Neural cell (in vitro differentiated cells): ENCODE data around the gene DGCR8. TPM values are rescaled to one million over a fixed set of nuclear protein-coding genes. Genes with fewer than 3 reads are reported as not detected.

Source experiments
- H2AFZ ChIP-seq: fragments of 200-600, 300-800 bp; sonication (generic), shearing (Covaris generic); 2 replicates; pipeline ENCODE4 v1.6.0; 2014; ENCODE audit warnings: low read depth, mild to moderate bottlenecking, antibody characterized with exemption, low read length, moderate library complexity
- H3F3A ChIP-seq: fragments of 200-600 bp; shearing (Covaris generic); 2 replicates; pipeline ENCODE4 v1.6.1; 2016; ENCODE audit warnings: mild to moderate bottlenecking, moderate library complexity, mixed read lengths, antibody characterized with exemption, low read length; ENCODE audit not compliant: insufficient read depth, poor library complexity, severe bottlenecking
- H3K27ac ChIP-seq: fragments of 200-600, 300-800 bp; sonication (generic), shearing (Covaris generic); 2 replicates; pipeline ENCODE4 v1.5.1; 2014; ENCODE audit warnings: mild to moderate bottlenecking, low read length, moderate library complexity
- H3K27me3 ChIP-seq: fragments of 300-800, 200-600 bp; sonication (generic), shearing (Covaris generic); 2 replicates; pipeline ENCODE4 v1.6.0; 2014; ENCODE audit warnings: mild to moderate bottlenecking, low read depth, low read length, moderate library complexity; ENCODE audit not compliant: insufficient read depth
- H3K36me3 ChIP-seq: fragments of 300-800, 200-600 bp; sonication (generic), shearing (Covaris generic); 2 replicates; pipeline ENCODE4 v1.5.1; 2014; ENCODE audit warnings: mild to moderate bottlenecking, antibody characterized with exemption, low read length, moderate library complexity; ENCODE audit not compliant: insufficient read depth
- H3K4me2 ChIP-seq: fragments of 300-800, 200-600 bp; sonication (generic), shearing (Covaris generic); 2 replicates; pipeline ENCODE4 v1.6.0; 2014; ENCODE audit warnings: mild to moderate bottlenecking, low read length
- H3K4me3 ChIP-seq: fragments of 300-800, 200-600 bp; sonication (generic), shearing (Covaris generic); 2 replicates; pipeline ENCODE4 v1.5.1; 2014; ENCODE audit warnings: mild to moderate bottlenecking, low read length, moderate library complexity
- H3K79me2 ChIP-seq: fragments of 200-600 bp; shearing (Covaris generic); replicated peaks from 2 replicates; pipeline ENCODE4 v1.6.0; 2014; ENCODE audit warnings: mild to moderate bottlenecking, low read length, moderate library complexity; ENCODE audit not compliant: insufficient read depth
- H3K9ac ChIP-seq: fragments of 300-800, 200-600 bp; sonication (generic), shearing (Covaris generic); 2 replicates; pipeline ENCODE4 v1.6.1; 2016; ENCODE audit warnings: mild to moderate bottlenecking, low read length, mixed read lengths
- H3K9me2 ChIP-seq: fragments of 200-600 bp; shearing (Covaris generic); 2 replicates; pipeline ENCODE4 v1.6.1; 2016; ENCODE audit warnings: mild to moderate bottlenecking, low read length, mixed read lengths; ENCODE audit not compliant: insufficient read depth
- H3K9me3 ChIP-seq: fragments of 200-600, 300-800 bp; sonication (generic), shearing (Covaris generic); 2 replicates; pipeline ENCODE4 v1.6.1; 2016; ENCODE audit warnings: mild to moderate bottlenecking, mixed run types, low read length, moderate library complexity, mixed read lengths
- H4K20me1 ChIP-seq: fragments of 200-600 bp; shearing (Covaris generic); 2 replicates; pipeline ENCODE4 v1.6.1; 2016; ENCODE audit warnings: mild to moderate bottlenecking, mixed run types; ENCODE audit not compliant: insufficient read depth
- EP300 ChIP-seq: fragments of 450-650 bp; conservative IDR thresholded peaks from 2 replicates; pipeline ENCODE4 v1.6.1; 2014; ENCODE audit warnings: antibody characterized with exemption, mild to moderate bottlenecking, moderate library complexity; ENCODE audit not compliant: poor library complexity, severe bottlenecking
- EZH2 ChIP-seq: fragments of 200-600, 300-800 bp; shearing (Covaris generic), sonication (generic); IDR thresholded peaks from 2 replicates; pipeline ENCODE4 v1.6.1; 2014; ENCODE audit warnings: antibody characterized with exemption, low read length, borderline replicate concordance, mild to moderate bottlenecking; ENCODE audit not compliant: insufficient read depth, poor library complexity, severe bottlenecking
- SMC3 ChIP-seq: fragments of 450-650 bp; conservative IDR thresholded peaks from 2 replicates; pipeline ENCODE4 v1.6.1; 2014; ENCODE audit warnings: antibody characterized with exemption, mild to moderate bottlenecking, moderate library complexity; ENCODE audit not compliant: poor library complexity
- polyA plus RNA-seq: library from polyadenylated mRNA; depleted of rRNA; stranded (reverse); fragments of >200 nt; gene quantifications from 2 replicates; pipeline ENCODE4 v1.2.3, GENCODE V29; 2014
- small RNA-seq, 3 experiments: library from RNA; depleted of rRNA; stranded (forward); fragments of <200 nt; gene quantifications; one replicate each; pipeline ENCODE3, GENCODE V24; 2012

Gene DGCR8
- polyA plus RNA-seq, 1 donor from 2014 or later = 48.9 TPM

- Histone ChIP-seq H3K9me3 (no peaks in the 10 kb centered on the region), H3K4me3 (no peak overlapping the region), H2AFZ (no peak overlapping the region), H3K79me2 (no peaks in the 10 kb centered on the region), H4K20me1 (no peaks in the 10 kb centered on the region), H3K9me2 (no peaks in the 10 kb centered on the region), H3K9ac (no peak overlapping the region), H3K27me3 (no peaks in the 10 kb centered on the region), H3F3A (no peaks in the 10 kb centered on the region), H3K36me3 (no peaks in the 10 kb centered on the region), H3K27ac (no peak overlapping the region), H3K4me2 (no peak overlapping the region)
- TF ChIP-seq EZH2 (no peak), EP300 (no peak), SMC3 (no peak)
Observed at GRCh38 chr22:20160041-20160440, 80.0 kb downstream of the DGCR8 start.

Small RNA genes within 50 kb of the gene (small RNA-seq; reads per million reads assigned to genes)
- gene MIR185 (729 to 2,744 (median 2,214) reads per million in 3 experiments), gene MIR6816 (0 to 9.3 (median 0.61) reads per million in 3 experiments), gene RF00017 (0 reads per million in 3 experiments), gene RF00599 (0 reads per million in 3 experiments)

Other genes with a start within 250 kb of the DGCR8 start
- 16.5 and 16.9 TPM in 2 replicates for gene GNB1L, start 225.4 kb upstream of the DGCR8 start, polyA plus RNA-seq
- gene RTL10, start 225.4 kb upstream of the DGCR8 start, polyA plus RNA-seq = 9.7 and 11.7 TPM in 2 replicates
- 14.2 and 27.6 TPM in 2 replicates for gene COMT, start 138.5 kb upstream of the DGCR8 start, polyA plus RNA-seq
- 3.5 and 4.1 TPM in 2 replicates for gene TXNRD2, start 138.4 kb upstream of the DGCR8 start, polyA plus RNA-seq
- 112 and 134 TPM in 2 replicates for gene ARVCF, start 63.4 kb upstream of the DGCR8 start, polyA plus RNA-seq
- 12.7 and 15.4 TPM in 2 replicates for gene TANGO2, start 59.1 kb upstream of the DGCR8 start, polyA plus RNA-seq
- gene RANBP1, start 35.9 kb downstream of the DGCR8 start, polyA plus RNA-seq = 341 and 360 TPM in 2 replicates
- 96.7 and 103 TPM in 2 replicates for gene TRMT2A, start 37.0 kb downstream of the DGCR8 start, polyA plus RNA-seq
- 4.5 and 11.4 TPM in 2 replicates for gene ZDHHC8, start 51.6 kb downstream of the DGCR8 start, polyA plus RNA-seq
- not detected in 2 replicates for gene CCDC188, start 70.8 kb downstream of the DGCR8 start, polyA plus RNA-seq
- gene RTN4R, start 188.1 kb downstream of the DGCR8 start, polyA plus RNA-seq = 12.1 and 13.6 TPM in 2 replicates
- gene DGCR6L, start 239.8 kb downstream of the DGCR8 start, polyA plus RNA-seq = 117 and 125 TPM in 2 replicates